Esophagus muscularis mucosa (tissue), 4 donors: ENCODE measurements around the gene CRACDL. TPM values are rescaled to one million over a fixed set of nuclear protein-coding genes. Genes with fewer than 3 reads are reported as not detected.

Source experiments
- DNase-seq: peaks from one replicate; pipeline ENCODE4 v3.0.0-alpha.2; 2017; ENCODE audit errors: extremely low spot score
- H3K27ac ChIP-seq, 4 donors: fragments of 200-600 bp; sonication (generic); replicated peaks in 1 of 4; 1 replicate in 3 of 4; 2 replicates in 1 of 4; pipeline ENCODE4 v1.5.1; 2016 to 2019; ENCODE audit warnings: mild to moderate bottlenecking in 1 of 4
- H3K27me3 ChIP-seq, 4 donors: fragments of 200-600 bp; sonication (generic); one replicate each; pipeline versions ENCODE4 v1.5.1 to v1.6.0; 2016 to 2019
- H3K36me3 ChIP-seq, 4 donors: fragments of 200-600 bp; sonication (generic); one replicate each; pipeline ENCODE4 v1.5.1; 2016 to 2019
- H3K4me1 ChIP-seq, 4 donors: fragments of 200-600 bp; sonication (generic); one replicate each; pipeline ENCODE4 v1.5.1; 2016 to 2019
- H3K4me3 ChIP-seq, 4 donors: fragments of 200-600 bp; sonication (generic); 1 replicate in 2 of 4; 2 replicates in 2 of 4; pipeline ENCODE4 v1.5.1; 2016 to 2019; ENCODE audit warnings: mild to moderate bottlenecking in 4 of 4, moderate library complexity in 1 of 4
- H3K9me3 ChIP-seq, 4 donors: fragments of 200-600 bp; sonication (generic); 1 replicate in 3 of 4; 2 replicates in 1 of 4; pipeline ENCODE4 v1.5.1; 2016 to 2019
- CTCF ChIP-seq, 3 experiments: fragments of 200-600 bp in 2 of 3; fragments of 450-650 bp in 1 of 3; sonication (generic) in 2 of 3; IDR thresholded peaks; one replicate each; pipeline ENCODE4 v1.5.1; 2017 to 2019; ENCODE audit warnings: antibody characterized with exemption in 3 of 3, mild to moderate bottlenecking in 2 of 3, moderate library complexity in 1 of 3
- EP300 ChIP-seq: sonication (generic); formaldehyde crosslinking; IDR thresholded peaks from one replicate; pipeline ENCODE4 v1.6.1; 2017; ENCODE audit warnings: antibody characterized with exemption
- POLR2A ChIP-seq: fragments of 450-650 bp; IDR thresholded peaks from one replicate; pipeline ENCODE4 v1.6.1; 2017; ENCODE audit warnings: antibody characterized with exemption, moderate library complexity, mild to moderate bottlenecking, low read depth
- POLR2AphosphoS5 ChIP-seq, 2 donors: sonication (generic); formaldehyde crosslinking; IDR thresholded peaks; one replicate each; pipeline ENCODE4 v1.6.1; 2017; ENCODE audit warnings: antibody characterized with exemption in 2 of 2
- WGBS: methylation state at CpG from one replicate; pipeline ENCODE4 v1.1.5; 2018; 5-methylcytosine and 5-hydroxymethylcytosine counted together
- intact Hi-C: fragments of 100-400 bp; cut with DNase I; formaldehyde crosslinking; loops from one replicate; pipeline ENCODE4 v1.15.1; 2023
- total RNA-seq, 4 donors: library from RNA; depleted of rRNA; stranded (reverse); fragments of >200 nt; gene quantifications; one replicate each; pipeline versions ENCODE4 v1.1.0 to v1.2.1, GENCODE V29; 2016

CRACDL gene
- total RNA-seq, 4 donors from 2014 or later: 1.7 to 4.7 (median 3.3) TPM

GRCh38 chr2:98940102-98940501 lies 4.1 kb upstream of the CRACDL start:
- no peaks in the 10 kb centered on the region for H3K36me3 ChIP-seq
- no peak for DNase-seq
- H3K4me3 ChIP-seq: no peak overlapping the region
- H3K4me1 ChIP-seq: peaks cover 11 to 22% (median 20%) of the 10 kb centered on the region in 4 donors
- H3K27ac ChIP-seq: no peak overlapping the region
- peaks cover 0 to 41% (median 11%) of the 10 kb centered on the region in 4 donors for H3K27me3 ChIP-seq
- no peak for TF ChIP-seq POLR2AphosphoS5 (IDR thresholded peaks at IDR 0.05)
- TF ChIP-seq CTCF (IDR thresholded peaks at IDR 0.05): no peak
- no peak for TF ChIP-seq POLR2A
- TF ChIP-seq EP300: no peak
- 88% methylated on average over 1 of the region's 1 CpG for WGBS
- intact Hi-C loops: no loop called here
- H3K9me3 ChIP-seq: no peaks in the 10 kb centered on the region

DNA sequence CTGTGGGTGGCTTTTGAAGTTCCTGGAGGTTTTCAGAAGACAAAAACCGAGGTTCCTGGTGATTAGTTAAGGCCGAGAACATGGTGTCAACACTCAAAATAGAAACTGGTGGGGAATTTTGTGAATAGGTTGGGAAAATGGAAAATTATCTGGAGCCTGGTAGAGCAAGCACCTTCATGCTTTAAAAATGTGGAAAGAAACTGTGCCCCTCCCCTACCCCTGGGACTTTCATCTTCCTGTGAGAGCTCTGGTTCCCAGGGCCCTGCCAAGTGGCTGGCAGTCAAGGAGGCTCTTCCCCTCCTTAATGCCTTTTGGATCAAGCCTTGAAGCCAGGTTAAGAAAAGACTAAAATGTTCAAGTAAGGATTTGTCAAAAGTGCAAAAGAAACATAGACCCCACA lies 1.9 kb upstream of the CRACDL start:
- no peak for TF ChIP-seq CTCF (IDR thresholded peaks at IDR 0.05)
- TF ChIP-seq POLR2AphosphoS5 (IDR thresholded peaks at IDR 0.05): no peak
- TF ChIP-seq POLR2A: no peak
- TF ChIP-seq EP300: no peak
- Histone ChIP-seq H3K9me3 (no peaks in the 10 kb centered on the region), H3K27ac (no peak overlapping the region), H3K36me3 (no peaks in the 10 kb centered on the region), H3K27me3 (peaks cover 0 to 52% (median 11%) of the 10 kb centered on the region in 4 donors), H3K4me1 (peaks cover 11 to 26% (median 20%) of the 10 kb centered on the region in 4 donors), H3K4me3 (no peak overlapping the region)
- intact Hi-C loops: no loop called here
- 91% methylated on average over 2 of the region's 2 CpGs for WGBS
- DNase-seq: peak; percentile 37

DNA sequence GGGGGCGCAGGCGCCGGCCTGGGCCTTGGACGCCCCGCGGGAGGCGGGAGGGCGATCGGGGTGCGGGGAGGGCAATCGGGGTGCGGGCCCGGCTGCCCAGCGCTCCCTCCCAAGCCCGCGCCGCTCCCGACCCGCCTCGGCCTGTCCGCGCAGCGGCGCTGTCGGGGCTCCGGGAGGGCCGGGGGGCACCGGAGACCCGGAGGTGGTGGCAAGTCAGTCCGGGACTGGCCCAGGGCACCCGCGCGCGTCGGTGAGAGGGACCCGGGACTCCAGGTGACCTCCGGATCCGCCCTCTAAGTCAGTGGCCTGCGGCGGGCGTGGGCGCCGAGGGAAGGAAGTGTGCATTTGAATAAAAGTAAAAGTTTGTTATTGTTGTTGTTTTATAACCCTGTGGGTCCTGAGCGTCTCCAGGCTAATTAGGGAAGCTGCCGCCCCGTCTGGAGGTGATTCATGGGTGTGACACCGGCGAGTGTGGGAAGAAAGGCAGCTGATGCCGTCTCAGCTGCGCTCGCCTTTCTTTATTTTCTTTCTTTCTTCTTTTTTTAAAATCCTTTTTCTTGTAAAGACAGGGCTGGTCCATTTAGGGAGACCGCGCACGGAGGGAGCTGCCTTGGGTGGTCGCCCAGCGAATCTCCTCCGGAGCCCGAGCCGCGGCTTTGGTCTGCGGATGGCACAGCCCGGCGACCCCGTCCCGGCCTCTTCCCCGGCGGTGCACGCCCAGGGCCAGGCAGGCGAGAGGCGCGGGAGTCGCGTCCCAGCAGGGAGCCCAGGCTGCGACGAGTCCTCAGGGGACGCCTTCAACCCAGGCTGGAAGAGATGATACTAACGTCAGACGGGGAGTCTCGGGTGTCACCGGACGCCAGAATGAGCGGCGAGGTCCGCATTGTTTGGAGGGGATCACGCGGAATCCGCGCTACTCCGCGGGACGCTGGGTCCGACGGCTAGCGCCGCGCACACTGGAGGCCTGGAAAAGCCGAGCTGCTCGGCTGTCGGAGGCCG lies 627 bp upstream of the CRACDL start:
- DNase-seq: peak; percentile 81
- H3K9me3 ChIP-seq: no peaks in the 10 kb centered on the region
- H3K4me1 ChIP-seq: peaks cover 11 to 26% (median 20%) of the 10 kb centered on the region in 4 donors
- no peaks in the 10 kb centered on the region for H3K36me3 ChIP-seq
- peak overlapping the region; percentile 51 to 66 (median 53) for H3K4me3 ChIP-seq
- 14% methylated on average over 49 of the region's 100 CpGs for WGBS
- intact Hi-C loops: no loop called here
- TF ChIP-seq POLR2A (no peak), EP300 (no peak), POLR2AphosphoS5 (IDR thresholded peaks at IDR 0.05) (no peak), CTCF (IDR thresholded peaks at IDR 0.05) (no peak)
- no peak overlapping the region for H3K27ac ChIP-seq
- peaks cover 0 to 52% (median 11%) of the 10 kb centered on the region in 4 donors for H3K27me3 ChIP-seq

- WGBS: 19% methylated on average over 19 of the region's 19 CpGs
- Histone ChIP-seq H3K27ac (no peak overlapping the region), H3K4me3 (peak overlapping the region; percentile 51 to 66 (median 53)), H3K4me1 (peaks cover 11 to 26% (median 20%) of the 10 kb centered on the region in 4 donors), H3K27me3 (peaks cover 0 to 52% (median 11%) of the 10 kb centered on the region in 4 donors), H3K9me3 (no peaks in the 10 kb centered on the region), H3K36me3 (no peaks in the 10 kb centered on the region)
- TF ChIP-seq POLR2A (no peak), POLR2AphosphoS5 (IDR thresholded peaks at IDR 0.05) (no peak), CTCF (IDR thresholded peaks at IDR 0.05) (no peak)
- peak; percentile 84 for DNase-seq
- intact Hi-C loops: no loop called here
Measured at GRCh38 chr2:98935111-98935770, 784 bp downstream of the CRACDL start.
